H9 (cell line): ENCODE data around the gene ESM1. TPM values are rescaled to one million over a fixed set of nuclear protein-coding genes. Genes with fewer than 3 reads are reported as not detected.

Source experiments
- DNase-seq: peaks from one replicate; pipeline ENCODE4 v3.0.0-alpha.2; 2017
- H2AFZ ChIP-seq: one replicate; pipeline ENCODE4 v1.6.1; 2013; ENCODE audit warnings: mild to moderate bottlenecking, low read length, control low read depth, moderate library complexity
- H2AK5ac ChIP-seq: 2 replicates; pipeline ENCODE4 v1.6.1; 2013; ENCODE audit warnings: low read length, control low read depth, mixed read lengths; ENCODE audit not compliant: insufficient read length
- H2BK120ac ChIP-seq: one replicate; pipeline ENCODE4 v1.6.1; 2013; ENCODE audit warnings: low read depth, mild to moderate bottlenecking, low read length, control low read depth, inconsistent platforms; ENCODE audit not compliant: poor library complexity, severe bottlenecking
- H2BK12ac ChIP-seq: 2 replicates; pipeline ENCODE4 v1.6.1; 2013; ENCODE audit warnings: low read length, control low read depth, mixed read lengths, low read depth; ENCODE audit not compliant: insufficient read length
- H2BK15ac ChIP-seq: 2 replicates; pipeline ENCODE4 v1.6.1; 2013; ENCODE audit warnings: low read depth, low read length, control low read depth
- H2BK20ac ChIP-seq: one replicate; pipeline ENCODE4 v1.6.1; 2013; ENCODE audit warnings: low read depth, mild to moderate bottlenecking, low read length, control low read depth, inconsistent platforms; ENCODE audit not compliant: poor library complexity, severe bottlenecking
- H2BK5ac ChIP-seq: 2 replicates; pipeline ENCODE4 v1.6.1; 2013; ENCODE audit warnings: low read length, control low read depth, mixed read lengths; ENCODE audit not compliant: insufficient read length
- H3K14ac ChIP-seq: 2 replicates; pipeline ENCODE4 v1.6.1; 2013; ENCODE audit warnings: low read length, control low read depth; ENCODE audit not compliant: insufficient read depth
- H3K18ac ChIP-seq: 2 replicates; pipeline ENCODE4 v1.6.1; 2013; ENCODE audit warnings: low read depth, mild to moderate bottlenecking, mixed read lengths, low read length, control low read depth; ENCODE audit not compliant: insufficient read length
- H3K23ac ChIP-seq: 2 replicates; pipeline ENCODE4 v1.6.1; 2013; ENCODE audit warnings: low read length, control low read depth, mixed read lengths, low read depth; ENCODE audit not compliant: insufficient read length
- H3K23me2 ChIP-seq: 2 replicates; pipeline ENCODE4 v1.6.1; 2013; ENCODE audit warnings: low read depth, mild to moderate bottlenecking, mixed read lengths, low read length, control low read depth; ENCODE audit not compliant: insufficient read length, poor library complexity, severe bottlenecking
- H3K27ac ChIP-seq: 2 replicates; pipeline ENCODE4 v1.5.1; 2013; ENCODE audit warnings: low read length, control low read depth, mixed read lengths, low read depth; ENCODE audit not compliant: insufficient read length
- H3K27me3 ChIP-seq: 2 replicates; pipeline ENCODE4 v1.6.1; 2013; ENCODE audit warnings: low read length, control low read depth, inconsistent platforms; ENCODE audit not compliant: insufficient read depth
- H3K4ac ChIP-seq: 2 replicates; pipeline ENCODE4 v1.6.1; 2013; ENCODE audit warnings: low read depth, mild to moderate bottlenecking, control low read depth, inconsistent platforms, low read length, moderate library complexity
- H3K4me1 ChIP-seq: 2 replicates; pipeline ENCODE4 v1.6.1; 2013; ENCODE audit warnings: low read length, control low read depth, inconsistent platforms; ENCODE audit not compliant: insufficient read depth
- H3K4me2 ChIP-seq: 2 replicates; pipeline ENCODE4 v1.6.1; 2013; ENCODE audit warnings: low read length, control low read depth, mixed read lengths; ENCODE audit not compliant: insufficient read length, insufficient read depth
- H3K56ac ChIP-seq: 2 replicates; pipeline ENCODE4 v1.6.1; 2013; ENCODE audit warnings: low read depth, mild to moderate bottlenecking, mixed read lengths, low read length, control low read depth; ENCODE audit not compliant: insufficient read length
- H3K79me1 ChIP-seq: 2 replicates; pipeline ENCODE4 v1.6.1; 2013; ENCODE audit warnings: low read depth, mild to moderate bottlenecking, moderate library complexity, low read length, control low read depth, inconsistent platforms; ENCODE audit not compliant: insufficient read depth, poor library complexity, severe bottlenecking
- H3K79me2 ChIP-seq: 2 replicates; pipeline ENCODE4 v1.6.1; 2013; ENCODE audit warnings: low read length, control low read depth, inconsistent platforms; ENCODE audit not compliant: insufficient read depth
- H3K9ac ChIP-seq: 2 replicates; pipeline ENCODE4 v1.6.1; 2013; ENCODE audit warnings: low read length, control low read depth, mixed read lengths; ENCODE audit not compliant: insufficient read length; ENCODE audit errors: extremely low read depth
- H3K9me3 ChIP-seq: one replicate; pipeline ENCODE4 v1.6.1; 2013; ENCODE audit warnings: low read depth, low read length, inconsistent platforms; ENCODE audit not compliant: control insufficient read depth
- H3T11ph ChIP-seq: one replicate; pipeline ENCODE4 v1.6.1; 2013; ENCODE audit warnings: mild to moderate bottlenecking, low read length, control low read depth, inconsistent platforms
- H4K20me1 ChIP-seq: one replicate; pipeline ENCODE4 v1.6.1; 2013; ENCODE audit not compliant: control insufficient read depth, insufficient read length, insufficient read depth
- H4K5ac ChIP-seq: 2 replicates; pipeline ENCODE4 v1.6.1; 2013; ENCODE audit warnings: low read depth, mild to moderate bottlenecking, mixed read lengths, low read length, control low read depth; ENCODE audit not compliant: insufficient read length
- H4K8ac ChIP-seq: replicated peaks from 2 replicates; pipeline ENCODE4 v1.6.1; 2013; ENCODE audit warnings: low read length, control low read depth, mixed read lengths, low read depth; ENCODE audit not compliant: insufficient read length
- H4K91ac ChIP-seq: 2 replicates; pipeline ENCODE4 v1.6.1; 2013; ENCODE audit warnings: low read depth, mild to moderate bottlenecking, moderate library complexity, mixed read lengths, low read length, control low read depth; ENCODE audit not compliant: insufficient read length
- H3K27ac Mint-ChIP-seq, 3 experiments: 2 replicates in 2 of 3; 3 replicates in 1 of 3; pipeline ENCODE4 v1.8.0; 2020 to 2021; ENCODE audit warnings: mixed read lengths in 3 of 3, mild to moderate bottlenecking in 1 of 3, moderate library complexity in 1 of 3
- H3K27me3 Mint-ChIP-seq: 2 replicates; pipeline ENCODE4 v1.8.0; 2021; ENCODE audit warnings: low read depth, mild to moderate bottlenecking, moderate library complexity, mixed read lengths
- H3K36me3 Mint-ChIP-seq, 3 experiments: 2 replicates in 2 of 3; 3 replicates in 1 of 3; pipeline ENCODE4 v1.8.0; 2020 to 2021; ENCODE audit warnings: low read depth in 3 of 3, mixed read lengths in 3 of 3; ENCODE audit not compliant: insufficient read depth in 1 of 3
- H3K4me1 Mint-ChIP-seq, 2 experiments: 2 replicates each; pipeline ENCODE4 v1.8.0; 2020; ENCODE audit warnings: mixed read lengths in 2 of 2
- H3K4me3 Mint-ChIP-seq, 2 experiments: 2 replicates in 1 of 2; 3 replicates in 1 of 2; pipeline ENCODE4 v1.8.0; 2020 to 2021; ENCODE audit warnings: mild to moderate bottlenecking in 2 of 2, mixed read lengths in 2 of 2, moderate library complexity in 1 of 2
- H3K9me3 Mint-ChIP-seq, 2 experiments: 2 replicates in 1 of 2; 3 replicates in 1 of 2; pipeline ENCODE4 v1.8.0; 2020; ENCODE audit warnings: mild to moderate bottlenecking in 2 of 2, mixed read lengths in 2 of 2, moderate library complexity in 1 of 2
- WGBS: extraction: QIAGEN DNeasy Blood & Tissue Kit; methylation state at CpG from one replicate; pipeline ENCODE4 v1.1.7; 2013; ENCODE audit warnings: missing lambda C conversion rate, low lambda C conversion rate, mixed read lengths; ENCODE audit not compliant: insufficient read length; ENCODE audit errors: extremely low coverage; 5-methylcytosine and 5-hydroxymethylcytosine counted together
- total RNA-seq: library from RNA; stranded (reverse); gene quantifications from 2 replicates; pipeline ENCODE4 v1.2.1, GENCODE V29; 2021
- TF ChIP-seq, protein P1 (sequence below): fragments of 200-600 bp; sonication (generic); conservative IDR thresholded peaks from 3 replicates; pipeline ENCODE4 v1.8.0; 2021; ENCODE audit warnings: antibody characterized with exemption, mild to moderate bottlenecking

The ESM1 gene
- total RNA-seq, 1 experiment from 2014 or later, result not detected

DNA sequence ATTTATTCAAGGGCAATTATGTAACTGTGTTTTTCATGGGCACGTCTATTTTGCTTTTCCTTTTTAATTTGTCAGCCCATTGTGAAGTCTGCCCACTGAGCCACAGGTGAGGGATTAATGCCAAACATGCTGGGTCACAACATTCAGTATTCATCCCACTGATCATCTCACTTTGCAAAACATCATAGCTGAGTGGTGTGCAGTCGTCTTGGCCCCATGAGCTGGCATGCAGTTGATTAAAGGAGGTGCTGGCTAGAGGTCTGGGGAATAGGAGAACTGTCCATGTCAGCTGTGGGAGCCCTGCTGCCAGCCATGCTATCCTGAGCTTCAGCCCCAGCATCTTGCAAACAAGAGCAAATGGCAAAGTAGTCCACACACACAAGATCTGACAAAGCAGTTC is 11.7 kb upstream of the ESM1 start:
- Histone ChIP-seq H3K23ac (no peak overlapping the region), H3K14ac (no peak overlapping the region), H2BK120ac (no peak overlapping the region), H3K9me3 (no peaks in the 10 kb centered on the region), H2BK12ac (no peak overlapping the region), H4K20me1 (no peaks in the 10 kb centered on the region), H2BK20ac (no peak overlapping the region), H3K9ac (no peak overlapping the region), H3K27ac (no peak overlapping the region), H3K27me3 (no peaks in the 10 kb centered on the region), H4K8ac (no peak overlapping the region), H2BK5ac (no peak overlapping the region), H3K56ac (no peak overlapping the region), H3K79me1 (no peaks in the 10 kb centered on the region), H2BK15ac (no peak overlapping the region), H3T11ph (no peak overlapping the region), H3K4me2 (no peak overlapping the region), H2AFZ (no peak overlapping the region), H2AK5ac (no peak overlapping the region), H3K4me1 (peaks cover 4% of the 10 kb centered on the region; the same call in 1 of the 2 replicates), H3K23me2 (no peaks in the 10 kb centered on the region), H4K5ac (no peak overlapping the region), H3K79me2 (no peaks in the 10 kb centered on the region), H4K91ac (no peak overlapping the region), H3K4ac (no peak overlapping the region), H3K18ac (no peak overlapping the region)
- Mint-ChIP-seq H3K4me1 (peaks cover 15 to 19% of the 10 kb centered on the region in 2 experiments), H3K9me3 (peaks cover 0 to 2% of the 10 kb centered on the region in 2 experiments; a peak in 2 of 5 replicates), H3K27me3 (no peaks in the 10 kb centered on the region; the same call in 1 of the 2 replicates), H3K4me3 (no peak overlapping the region), H3K27ac (no peak overlapping the region), H3K36me3 (no peaks in the 10 kb centered on the region)
- TF ChIP-seq, protein P1, sequence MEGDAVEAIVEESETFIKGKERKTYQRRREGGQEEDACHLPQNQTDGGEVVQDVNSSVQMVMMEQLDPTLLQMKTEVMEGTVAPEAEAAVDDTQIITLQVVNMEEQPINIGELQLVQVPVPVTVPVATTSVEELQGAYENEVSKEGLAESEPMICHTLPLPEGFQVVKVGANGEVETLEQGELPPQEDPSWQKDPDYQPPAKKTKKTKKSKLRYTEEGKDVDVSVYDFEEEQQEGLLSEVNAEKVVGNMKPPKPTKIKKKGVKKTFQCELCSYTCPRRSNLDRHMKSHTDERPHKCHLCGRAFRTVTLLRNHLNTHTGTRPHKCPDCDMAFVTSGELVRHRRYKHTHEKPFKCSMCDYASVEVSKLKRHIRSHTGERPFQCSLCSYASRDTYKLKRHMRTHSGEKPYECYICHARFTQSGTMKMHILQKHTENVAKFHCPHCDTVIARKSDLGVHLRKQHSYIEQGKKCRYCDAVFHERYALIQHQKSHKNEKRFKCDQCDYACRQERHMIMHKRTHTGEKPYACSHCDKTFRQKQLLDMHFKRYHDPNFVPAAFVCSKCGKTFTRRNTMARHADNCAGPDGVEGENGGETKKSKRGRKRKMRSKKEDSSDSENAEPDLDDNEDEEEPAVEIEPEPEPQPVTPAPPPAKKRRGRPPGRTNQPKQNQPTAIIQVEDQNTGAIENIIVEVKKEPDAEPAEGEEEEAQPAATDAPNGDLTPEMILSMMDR, result no peak
- no peak for DNase-seq
- WGBS, result no CpG with 5 or more reads among the region's 2 CpGs
